HG03469 (cell line): ENCODE measurements around the gene PAXIP1.

Experiments used
- ATAC-seq: cut with Tn5 transposase; IDR thresholded peaks from one replicate; pipeline ENCODE4 v1.9.1; 2021; ENCODE audit warnings: mild to moderate bottlenecking, moderate library complexity, moderate number of reproducible peaks; ENCODE audit not compliant: unreplicated experiment

The PAXIP1 gene

GRCh38 chr7:154896076-154896475 lies 106.8 kb downstream of the PAXIP1 start:
- ATAC-seq = no peak
